Hepatic stellate cell (primary cell): ENCODE measurements around the gene HLA-DRA.

Experiments
- DNase-seq: peaks from one replicate; pipeline ENCODE4 v3.0.0; 2011; ENCODE audit warnings: low spot score

Gene HLA-DRA

DNA sequence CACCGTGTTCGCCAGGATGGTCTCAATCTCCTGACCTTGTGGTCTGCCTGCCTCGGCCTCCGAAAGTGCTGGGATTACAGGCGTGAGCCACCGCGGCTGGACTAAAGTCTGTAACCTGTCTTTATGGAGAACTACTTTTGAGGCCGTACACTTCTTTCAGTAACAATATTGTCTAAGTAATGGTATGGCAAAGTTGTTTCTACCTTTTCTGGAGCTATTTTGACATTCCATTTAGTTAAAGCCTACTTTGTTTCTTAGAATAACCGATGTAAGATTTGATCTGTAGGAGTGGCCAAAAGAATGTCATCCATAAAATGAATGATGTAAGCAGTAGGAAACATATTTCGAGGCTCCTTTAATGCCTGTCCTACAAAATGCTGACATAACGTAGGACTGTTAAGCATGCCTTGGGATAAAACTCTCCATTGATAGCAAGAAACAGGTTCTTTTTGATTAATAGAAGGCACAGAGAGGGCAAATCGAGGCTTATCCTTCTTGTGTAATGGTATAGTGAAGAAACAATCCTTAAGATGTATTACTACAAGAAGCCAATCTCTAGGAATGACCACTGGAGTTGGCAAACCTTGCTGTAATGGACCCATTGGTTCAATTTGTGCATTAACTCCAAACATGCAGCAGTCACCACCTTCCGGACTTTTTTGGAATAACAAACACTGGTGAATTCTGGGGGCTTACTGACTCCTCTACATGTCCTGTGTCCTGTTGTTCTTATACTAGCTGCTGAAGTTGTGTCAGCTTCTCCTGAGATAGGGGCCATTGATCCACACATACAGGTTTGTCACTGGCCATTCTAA is 35.9 kb downstream of the HLA-DRA start:
- DNase-seq = no peak

GRCh38 chr6:32483968-32484613 is 44.4 kb downstream of the HLA-DRA start:
- DNase-seq = no peak

- no peak for DNase-seq
Measured at GRCh38 chr6:32484614-32484998, 44.9 kb downstream of the HLA-DRA start.

GRCh38 chr6:32488083-32488482 is 48.4 kb downstream of the HLA-DRA start:
- DNase-seq = no peak

DNA sequence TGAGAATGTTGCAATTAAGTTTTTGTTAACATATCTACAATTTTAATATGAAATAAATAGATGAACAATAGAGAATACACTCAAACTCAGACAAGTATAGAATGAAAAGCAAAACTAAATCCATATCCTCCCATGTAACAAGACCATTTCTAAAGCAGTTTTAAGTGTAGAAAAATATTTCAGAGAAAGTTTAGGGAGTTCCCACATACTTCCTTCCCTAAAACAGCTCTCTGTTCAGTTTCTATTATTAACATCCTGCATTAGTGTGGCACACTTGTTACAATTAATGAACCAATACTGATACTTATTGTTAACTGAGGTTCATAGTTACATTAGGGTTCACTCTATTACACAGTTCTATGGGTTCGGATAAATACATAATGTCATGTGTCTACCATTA is 52.0 kb downstream of the HLA-DRA start:
- DNase-seq = no peak

GRCh38 chr6:32492351-32492750 is 52.7 kb downstream of the HLA-DRA start:
- no peak for DNase-seq
